HG02763 (cell line): ENCODE results near the gene MRM3.
"Not testable (repeated sequence)": the region's sequence is repeated elsewhere in the genome, so short reads cannot be mapped to it uniquely, and the experiment has no call there.

Experiments
- ATAC-seq: cut with Tn5 transposase; IDR thresholded peaks from one replicate; pipeline ENCODE4 v1.9.1; 2021; ENCODE audit warnings: mild to moderate bottlenecking, moderate library complexity; ENCODE audit not compliant: unreplicated experiment

MRM3 gene

GRCh38 chr17:794876-795275, 12.7 kb downstream of the MRM3 start:
- ATAC-seq, result no peak

GRCh38 chr17:795276-795675, 13.1 kb downstream of the MRM3 start:
- ATAC-seq, result no peak

- no peak for ATAC-seq
Measured at GRCh38 chr17:795721-796120, 13.6 kb downstream of the MRM3 start.

GRCh38 chr17:796609-797008, 14.5 kb downstream of the MRM3 start:
- no peak for ATAC-seq

- no peak for ATAC-seq
Measured at GRCh38 chr17:797236-797840, 15.2 kb downstream of the MRM3 start.

GRCh38 chr17:798246-798645, 16.1 kb downstream of the MRM3 start:
- no peak for ATAC-seq

- ATAC-seq, result no peak
Measured at GRCh38 chr17:799261-799660, 17.1 kb downstream of the MRM3 start.

GRCh38 chr17:800446-801242, 18.5 kb downstream of the MRM3 start:
- ATAC-seq, result no peak

- no peak for ATAC-seq
Measured at GRCh38 chr17:801660-802059, 19.5 kb downstream of the MRM3 start.

- ATAC-seq, result no peak
Measured at GRCh38 chr17:802481-802880, 20.3 kb downstream of the MRM3 start.

- ATAC-seq, result no peak
Measured at GRCh38 chr17:802901-803881, 21.0 kb downstream of the MRM3 start.

- ATAC-seq, result no peak
Measured at GRCh38 chr17:804541-805435, 22.6 kb downstream of the MRM3 start.

GRCh38 chr17:805886-806285, 23.7 kb downstream of the MRM3 start:
- not testable (repeated sequence) for ATAC-seq

- no peak for ATAC-seq
Measured at GRCh38 chr17:806346-806745, 24.2 kb downstream of the MRM3 start.

- ATAC-seq, result no peak
Measured at GRCh38 chr17:806781-807522, 24.8 kb downstream of the MRM3 start.

GRCh38 chr17:807523-808294, 25.6 kb downstream of the MRM3 start:
- ATAC-seq, result no peak

- no peak for ATAC-seq
Measured at GRCh38 chr17:811051-811784, 29.1 kb downstream of the MRM3 start.

- no peak for ATAC-seq
Measured at GRCh38 chr17:812638-813204, 30.6 kb downstream of the MRM3 start.
